GM19035 (cell line): ENCODE measurements around the gene PRKCA.
"Not testable (repeated sequence)": the region's sequence is repeated elsewhere in the genome, so short reads cannot be mapped to it uniquely, and the experiment has no call there.

ENCODE experiments used
- ATAC-seq: cut with Tn5 transposase; IDR thresholded peaks from one replicate; pipeline ENCODE4 v1.9.1; 2021; ENCODE audit not compliant: unreplicated experiment

The PRKCA gene

DNA sequence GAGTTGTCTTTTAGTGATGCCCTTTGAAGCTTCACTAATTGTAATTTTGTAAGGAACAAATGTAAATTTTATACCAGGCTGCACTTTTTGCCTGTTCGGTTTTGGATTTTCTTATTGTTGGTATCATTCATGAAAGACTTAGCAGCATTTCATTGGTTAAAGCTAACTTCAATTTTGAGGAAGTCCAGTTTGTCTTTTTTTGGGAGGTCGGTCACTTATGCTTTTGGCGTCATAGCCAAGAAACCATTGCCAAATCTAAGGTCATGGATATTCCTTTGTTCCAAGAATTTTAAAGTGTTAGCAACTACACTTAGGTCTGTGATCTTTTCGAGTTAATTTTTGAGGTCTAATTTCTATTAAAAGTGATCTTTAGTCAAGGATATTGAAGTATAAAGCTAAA, 77.1 kb downstream of the PRKCA start:
- ATAC-seq, result no peak

- ATAC-seq, result no peak
Measured at GRCh38 chr17:66379996-66380395, 77.6 kb downstream of the PRKCA start.

DNA sequence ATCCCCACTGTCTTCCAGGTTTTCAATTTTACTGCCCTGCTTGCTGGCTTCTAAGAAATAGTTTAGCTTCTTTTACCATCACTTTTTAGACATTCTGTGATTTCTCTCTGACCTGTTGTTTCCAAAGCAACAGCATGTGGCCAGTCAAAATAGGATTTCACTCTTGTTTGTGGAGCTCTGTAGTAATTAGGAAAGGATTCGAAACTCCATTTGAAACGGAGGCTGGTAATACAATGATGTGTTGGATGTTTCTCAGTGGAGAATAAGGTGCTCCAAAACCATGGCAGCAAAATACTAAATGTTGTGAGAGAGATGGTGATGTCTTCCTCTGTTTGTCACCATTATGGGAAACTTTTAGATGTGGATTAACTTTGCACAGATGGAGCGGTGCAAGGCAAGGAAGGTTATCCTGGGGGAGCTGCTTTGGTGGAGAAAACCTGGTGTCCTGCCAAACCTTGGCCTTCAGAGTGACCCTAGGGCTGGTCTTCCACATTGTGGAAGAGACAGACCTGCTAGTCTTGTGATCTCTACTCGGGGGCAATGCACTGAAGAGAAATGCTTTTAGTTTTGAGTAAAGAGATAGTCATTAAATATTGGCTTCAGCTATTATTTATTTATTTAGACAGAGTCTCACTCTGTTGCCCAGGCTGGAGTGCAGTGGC, 79.4 kb downstream of the PRKCA start:
- no peak for ATAC-seq

DNA sequence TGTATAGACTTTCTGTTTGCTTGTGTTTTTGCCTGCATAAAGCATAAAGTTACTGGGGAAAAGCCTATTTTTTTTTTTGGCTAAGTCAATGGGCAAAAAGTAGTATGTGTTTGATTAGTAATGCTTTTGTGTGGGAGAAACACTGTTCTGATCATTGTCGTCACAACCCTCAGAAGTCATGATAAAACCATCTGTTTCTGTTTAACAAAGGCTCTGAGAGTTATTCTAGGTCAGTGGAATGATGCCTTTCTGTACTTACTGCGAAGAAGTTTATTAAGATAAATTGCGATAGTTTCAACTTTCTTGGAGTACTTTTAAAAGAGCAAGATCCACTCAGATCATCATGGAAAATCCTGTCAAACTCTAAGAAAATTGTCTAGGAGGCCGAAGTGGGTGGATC, 80.9 kb downstream of the PRKCA start:
- no peak for ATAC-seq

GRCh38 chr17:66386498-66387351, 84.3 kb downstream of the PRKCA start:
- no peak for ATAC-seq

- no peak for ATAC-seq
Measured at GRCh38 chr17:66387392-66387981, 85.1 kb downstream of the PRKCA start.

DNA sequence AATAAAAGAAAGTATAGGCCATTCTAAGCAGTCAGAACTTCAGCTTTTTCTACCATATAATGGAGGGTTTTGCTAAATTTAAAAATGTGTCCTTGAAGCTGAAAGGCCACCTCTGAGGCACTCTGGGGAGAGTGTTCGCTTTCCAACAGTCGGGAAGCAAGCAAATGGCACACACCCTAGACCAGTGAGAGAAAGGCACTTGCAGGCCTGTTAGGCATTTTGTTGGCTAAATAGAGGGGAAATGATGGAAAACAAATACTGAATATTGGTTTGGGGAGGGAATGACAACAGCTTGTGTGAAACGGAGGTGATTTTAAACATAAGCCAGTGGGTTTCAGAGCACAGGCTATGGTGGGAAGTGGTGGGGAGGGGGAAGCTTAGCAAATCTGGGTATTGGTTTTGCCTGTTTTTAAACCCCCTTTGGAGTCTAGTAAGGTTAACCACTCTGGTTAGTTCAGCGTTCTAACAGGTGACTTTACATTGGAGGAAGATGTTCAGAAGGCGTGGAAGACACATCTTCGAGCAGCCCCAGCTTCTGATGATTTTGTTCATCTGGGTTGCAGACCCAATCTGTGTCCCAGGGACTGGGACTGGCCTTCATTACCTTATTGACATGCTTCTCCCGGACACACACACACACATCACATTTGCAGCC, 90.5 kb downstream of the PRKCA start:
- ATAC-seq, result no peak

- ATAC-seq, result no peak
Measured at GRCh38 chr17:66395961-66396360, 93.5 kb downstream of the PRKCA start.

DNA sequence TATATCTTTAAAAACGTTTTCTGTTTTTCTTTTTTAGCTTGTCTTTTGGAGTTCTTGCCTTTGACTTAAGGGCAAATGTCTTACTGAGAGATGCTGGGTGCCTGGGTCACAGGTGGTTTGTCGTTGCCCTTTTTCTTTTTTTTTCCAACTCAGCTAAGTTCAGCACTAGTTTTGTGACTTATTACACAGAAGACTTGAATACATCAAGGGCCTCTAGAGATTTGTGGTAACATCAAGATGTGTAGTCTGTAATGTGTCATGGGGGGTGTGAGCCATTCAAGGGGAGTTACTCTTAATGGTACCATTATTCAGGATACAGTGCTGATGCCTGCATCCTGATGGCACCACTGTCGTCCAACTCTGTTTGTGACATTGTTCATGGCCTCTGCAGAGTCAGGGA, 95.1 kb downstream of the PRKCA start:
- ATAC-seq, result no peak

DNA sequence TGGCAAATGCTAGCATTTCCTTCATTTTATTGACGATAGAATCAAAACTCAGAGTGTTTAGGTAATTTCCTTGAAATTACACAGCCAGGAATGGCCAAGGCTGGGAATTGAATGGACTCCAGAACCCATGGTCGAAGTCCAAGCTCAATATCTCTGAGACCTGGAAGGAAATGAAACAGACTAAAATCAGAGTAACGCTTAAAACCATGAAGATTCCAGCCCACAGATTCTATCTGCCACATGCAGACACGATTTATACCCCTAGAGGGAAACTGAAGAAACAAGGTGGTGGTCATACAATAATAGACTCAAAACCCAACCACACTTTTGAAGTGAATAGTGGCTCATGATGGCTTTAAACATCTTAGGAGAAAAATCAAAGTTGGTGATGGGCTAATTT, 95.6 kb downstream of the PRKCA start:
- ATAC-seq, result no peak

GRCh38 chr17:66398617-66399016, 96.2 kb downstream of the PRKCA start:
- ATAC-seq, result no peak

DNA sequence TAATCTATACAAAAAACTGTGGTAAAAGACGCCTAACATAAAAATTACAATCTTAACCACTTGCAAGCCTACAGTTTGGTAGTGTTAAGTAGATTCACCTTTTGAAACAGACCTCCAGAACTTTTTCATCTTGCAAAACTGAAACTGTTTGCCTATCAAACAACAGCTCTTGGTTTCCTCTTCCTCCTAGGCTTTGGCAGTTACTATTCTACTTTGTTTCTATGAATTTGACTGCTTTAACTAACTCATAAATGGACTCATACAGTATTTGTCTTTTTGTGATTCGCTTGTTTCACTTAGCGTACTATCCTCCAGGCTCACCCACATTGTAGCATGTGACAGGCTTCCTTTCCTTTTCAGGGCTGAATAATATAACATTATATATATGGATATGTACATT, 97.0 kb downstream of the PRKCA start:
- no peak for ATAC-seq

DNA sequence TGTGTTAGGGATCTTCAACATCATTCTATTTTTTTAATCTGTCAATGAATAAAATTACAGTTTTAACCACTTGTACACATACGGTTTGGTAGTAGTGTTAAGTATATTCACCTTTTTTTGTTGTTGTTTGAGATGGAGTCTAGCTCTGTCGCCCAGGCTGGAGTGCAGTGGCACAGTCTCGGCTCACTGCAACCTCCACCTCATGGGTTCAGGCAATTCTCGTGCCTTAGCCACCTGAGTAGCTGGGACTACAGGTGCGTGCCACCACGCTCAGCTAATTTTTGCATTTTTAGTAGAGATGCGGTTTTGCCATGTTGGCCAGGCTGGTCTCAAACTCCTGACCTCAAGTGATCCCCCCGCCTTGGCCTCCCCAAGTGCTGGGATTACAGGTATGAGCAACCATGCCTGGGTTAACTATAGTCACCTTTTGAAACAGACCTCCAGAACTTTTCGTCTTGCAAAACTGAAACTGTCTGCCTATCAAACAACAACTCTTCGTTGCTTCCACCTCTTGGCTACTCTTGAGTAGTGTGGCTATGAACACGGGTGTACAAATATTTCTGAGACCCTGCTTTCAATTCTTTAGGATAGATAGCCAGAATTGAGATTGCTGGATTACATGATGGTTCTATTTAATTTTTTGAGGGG, 97.8 kb downstream of the PRKCA start:
- not testable (repeated sequence) for ATAC-seq

GRCh38 chr17:66400698-66401097, 98.3 kb downstream of the PRKCA start:
- no peak for ATAC-seq

DNA sequence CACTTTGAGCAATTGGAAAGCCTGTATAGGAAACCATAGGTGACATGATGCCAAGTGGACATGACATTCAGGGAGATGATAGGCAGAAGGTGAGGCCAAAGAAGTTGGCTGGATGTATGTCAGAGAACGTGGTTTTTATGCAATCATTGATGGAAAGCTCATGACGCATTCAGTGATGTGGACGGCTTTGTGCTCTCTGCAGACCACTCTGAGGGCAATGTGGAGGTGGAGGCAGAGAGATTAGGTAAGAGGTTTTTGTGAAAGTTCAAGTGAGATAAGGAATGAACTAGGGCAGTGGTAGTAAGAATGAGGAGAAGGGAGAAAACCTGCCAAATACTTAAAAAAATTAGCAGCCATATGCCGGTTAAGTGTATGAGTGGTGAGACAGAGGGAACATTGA, 99.0 kb downstream of the PRKCA start:
- ATAC-seq, result no peak

GRCh38 chr17:66403846-66404556, 101.6 kb downstream of the PRKCA start:
- no peak for ATAC-seq

DNA sequence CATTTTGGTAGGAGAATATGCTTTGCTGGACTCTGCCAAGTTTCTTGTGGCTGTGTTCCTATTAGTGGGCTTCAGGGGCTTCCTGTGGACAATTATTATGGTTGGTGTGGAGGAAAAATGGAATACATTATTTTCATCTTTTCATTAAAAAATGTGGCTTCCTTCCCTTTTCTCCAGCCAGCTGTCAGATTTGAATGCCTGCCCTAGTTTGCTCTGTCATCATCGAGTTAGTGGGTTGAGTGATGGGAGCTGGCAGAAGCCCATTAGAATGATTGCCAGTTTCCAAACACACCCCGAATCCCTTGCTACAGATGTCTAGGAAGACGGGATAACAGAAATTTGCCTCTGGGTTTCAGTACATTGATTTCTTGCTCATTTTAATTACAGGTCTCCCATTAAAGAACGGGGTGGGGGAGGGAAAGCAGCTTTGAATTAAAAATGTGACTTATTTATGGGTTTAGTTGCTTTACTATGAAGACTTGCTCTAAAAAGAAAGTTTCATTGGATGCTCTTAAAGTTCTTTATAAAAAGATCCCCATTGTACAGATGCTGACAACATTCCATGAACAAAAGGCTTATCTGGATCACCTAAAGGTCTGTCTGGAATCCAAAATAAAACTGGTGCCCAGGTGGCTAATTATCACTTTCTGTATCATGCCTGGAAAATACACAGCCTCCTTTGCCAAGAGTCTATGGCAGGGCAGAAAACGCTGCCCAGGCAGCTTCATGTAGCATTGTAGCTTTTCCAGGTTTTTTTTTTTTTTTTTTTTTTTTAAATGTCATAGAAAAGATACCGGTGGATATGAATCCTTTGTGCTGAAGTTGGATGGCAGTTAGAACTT, 103.6 kb downstream of the PRKCA start:
- no peak for ATAC-seq

DNA sequence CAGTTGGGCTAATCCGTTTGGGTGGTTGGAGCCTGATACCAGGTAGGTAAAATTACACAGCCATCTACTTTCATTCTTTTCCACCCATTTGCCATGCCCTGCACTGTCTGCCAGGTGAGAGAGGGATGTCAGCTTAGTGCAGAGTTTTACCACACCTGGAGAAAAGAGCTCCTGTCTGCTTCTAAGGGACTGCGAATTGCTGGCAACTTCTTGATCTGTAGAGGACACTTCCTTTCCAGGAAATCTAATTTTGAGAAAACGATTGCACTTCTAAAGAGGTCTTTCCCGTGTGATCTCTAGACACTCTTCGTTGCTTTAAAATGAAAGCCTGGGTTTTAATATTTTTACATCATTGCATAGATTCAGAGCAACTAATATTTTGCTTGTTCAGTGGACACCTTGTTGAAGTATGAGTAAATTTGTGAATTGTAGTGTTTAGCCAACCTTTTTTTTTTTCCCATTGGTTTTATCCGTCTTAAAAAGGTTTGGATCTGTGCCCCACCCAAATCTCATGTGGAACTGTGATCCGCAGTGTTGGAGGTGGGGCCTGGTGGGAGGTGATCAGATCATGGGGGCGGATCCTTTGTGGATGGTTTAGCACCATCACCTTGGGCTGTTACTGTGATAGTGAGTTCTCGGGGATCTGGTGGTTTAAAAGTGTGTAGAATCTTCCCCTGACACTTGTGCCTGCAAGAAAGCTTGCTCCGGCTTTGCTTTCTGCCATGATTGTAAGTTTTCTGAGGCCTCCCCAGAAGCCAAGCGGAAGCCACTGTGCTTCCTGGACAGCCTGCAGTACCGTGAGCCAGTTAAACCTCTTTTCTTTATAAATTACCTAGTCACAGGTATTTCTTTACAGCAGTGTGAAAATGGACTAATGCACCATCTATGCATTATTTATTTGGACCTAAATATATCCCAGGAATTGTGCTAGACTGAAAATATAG, 104.6 kb downstream of the PRKCA start:
- ATAC-seq, result no peak

DNA sequence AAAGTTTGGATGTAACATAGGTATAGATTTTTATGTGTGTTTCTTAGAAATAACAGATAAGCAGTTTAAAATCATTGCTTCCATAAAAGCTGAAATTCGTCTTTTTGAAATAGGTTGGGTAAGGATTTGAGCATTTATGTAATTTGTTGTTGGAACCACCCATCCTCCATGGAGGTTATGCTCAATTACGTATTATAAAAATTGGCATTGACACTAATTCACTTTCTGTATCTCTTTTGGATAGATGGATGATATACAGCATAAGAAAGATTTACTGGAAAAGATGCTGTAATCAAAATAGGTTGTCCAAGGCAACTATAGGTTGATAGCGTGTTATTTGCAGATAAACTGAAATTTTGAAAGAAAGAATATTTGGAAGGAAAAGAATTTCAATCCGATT, 105.5 kb downstream of the PRKCA start:
- ATAC-seq, result no peak
